HG03175 (cell line): Measurements from ENCODE around the gene ZNF646.
"Not testable (repeated sequence)": the region's sequence is repeated elsewhere in the genome, so short reads cannot be mapped to it uniquely, and the experiment has no call there.

ENCODE experiments used
- ATAC-seq: cut with Tn5 transposase; IDR thresholded peaks from one replicate; pipeline ENCODE4 v1.9.1; 2021; ENCODE audit warnings: mild to moderate bottlenecking, moderate library complexity; ENCODE audit not compliant: unreplicated experiment

Gene ZNF646

GRCh38 chr16:31084584-31085302 is 10.5 kb downstream of the ZNF646 start:
- ATAC-seq, result no peak

DNA sequence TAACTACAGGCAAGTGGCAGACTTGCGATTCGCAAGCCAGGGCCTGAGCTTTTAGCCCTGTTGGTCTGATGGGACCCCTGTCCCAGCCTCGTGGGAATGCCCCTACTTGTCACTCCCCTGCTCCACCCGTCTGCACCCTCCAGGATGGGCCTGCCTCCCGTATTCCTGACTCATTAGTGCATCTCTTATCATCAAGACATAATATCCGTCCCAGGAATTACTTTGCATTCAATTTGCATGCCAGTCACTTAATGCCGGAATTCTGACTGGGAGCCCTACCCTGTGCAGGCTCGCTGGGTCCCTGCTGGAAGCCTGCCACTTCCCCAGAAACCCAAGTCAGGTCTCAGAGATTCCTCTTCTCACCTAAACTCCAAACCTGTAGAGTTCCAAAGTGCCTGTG is 11.2 kb downstream of the ZNF646 start:
- no peak for ATAC-seq

GRCh38 chr16:31085873-31086628 is 11.8 kb downstream of the ZNF646 start:
- ATAC-seq, result no peak

DNA sequence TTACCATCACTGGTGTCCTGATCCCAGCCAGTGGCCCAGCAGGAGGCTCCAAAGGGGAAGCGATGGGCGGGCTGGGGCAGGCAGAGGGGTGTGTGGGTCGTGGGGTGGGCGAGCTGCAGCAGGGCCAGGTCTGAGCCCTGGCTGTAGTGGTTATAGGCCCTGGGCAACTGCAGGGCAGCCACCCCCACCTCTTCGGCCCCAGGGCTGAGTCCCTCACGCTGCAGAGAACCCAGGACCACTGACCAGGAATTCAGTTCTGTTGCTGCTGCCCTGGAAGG is 12.3 kb downstream of the ZNF646 start:
- ATAC-seq, result no peak

GRCh38 chr16:31087481-31087880 is 13.3 kb downstream of the ZNF646 start:
- no peak for ATAC-seq

- ATAC-seq, result no peak
Measured at GRCh38 chr16:31087971-31088370, 13.7 kb downstream of the ZNF646 start.

DNA sequence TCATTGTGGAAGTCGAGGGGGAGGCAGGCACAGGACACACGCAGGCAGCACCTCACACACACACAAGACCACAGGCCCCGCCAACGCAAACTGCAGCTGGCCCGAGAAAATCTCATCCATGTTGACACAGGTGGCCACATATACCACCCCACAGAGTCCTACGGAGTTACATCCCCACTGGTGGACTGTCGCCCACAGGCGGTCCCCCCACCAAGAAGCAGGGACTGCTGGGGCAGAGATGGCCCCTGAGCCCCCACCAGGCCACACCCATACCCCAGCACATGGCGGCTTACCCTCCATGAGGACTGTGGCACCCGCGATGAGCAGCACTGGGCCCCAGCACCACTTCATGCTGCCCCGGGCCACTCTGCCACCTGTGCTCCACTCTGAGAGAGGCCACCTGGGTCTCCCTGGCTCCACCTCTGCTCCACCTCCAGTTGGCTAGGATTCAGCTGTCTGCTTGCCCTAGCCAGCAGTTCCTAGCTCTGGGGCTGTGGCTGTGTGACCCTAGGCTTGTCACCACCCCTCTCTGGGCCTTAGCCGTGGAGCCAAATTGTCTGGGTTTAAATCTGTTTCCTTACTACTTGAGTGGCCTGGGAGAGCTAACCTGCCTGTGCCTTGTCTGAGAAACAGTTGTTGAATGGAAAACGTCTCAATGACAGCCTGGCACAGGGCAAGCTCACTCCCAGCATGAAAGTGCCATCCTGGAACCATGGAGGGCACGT is 14.4 kb downstream of the ZNF646 start, which contains the start of gene PRSS53:
Gene PRSS53, minus strand, starts transcription at position 485 of the 725 bp plus-strand sequence. Its CDS starts 134 bp downstream, at position 351.
- ATAC-seq, result no peak

DNA sequence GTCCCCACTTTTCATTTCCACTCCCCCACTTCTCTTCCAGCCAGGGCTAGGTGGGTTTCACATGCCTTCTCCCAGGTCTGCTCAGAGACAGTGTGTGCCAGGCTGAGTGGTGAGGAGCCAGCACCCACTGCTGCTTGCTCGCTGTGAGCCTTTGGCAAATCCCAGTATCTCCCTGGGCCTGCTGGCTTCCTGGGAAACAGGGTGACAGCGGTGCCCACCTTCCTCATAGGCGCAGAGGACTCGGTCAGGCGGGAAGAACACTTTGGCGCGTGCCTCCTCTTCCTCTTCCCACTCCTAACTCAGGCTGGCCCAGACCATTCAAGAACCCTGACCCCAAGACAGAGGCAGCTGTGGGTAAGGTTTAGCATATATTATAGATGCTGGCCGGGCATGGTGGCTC is 15.0 kb downstream of the ZNF646 start:
- ATAC-seq, result no peak

DNA sequence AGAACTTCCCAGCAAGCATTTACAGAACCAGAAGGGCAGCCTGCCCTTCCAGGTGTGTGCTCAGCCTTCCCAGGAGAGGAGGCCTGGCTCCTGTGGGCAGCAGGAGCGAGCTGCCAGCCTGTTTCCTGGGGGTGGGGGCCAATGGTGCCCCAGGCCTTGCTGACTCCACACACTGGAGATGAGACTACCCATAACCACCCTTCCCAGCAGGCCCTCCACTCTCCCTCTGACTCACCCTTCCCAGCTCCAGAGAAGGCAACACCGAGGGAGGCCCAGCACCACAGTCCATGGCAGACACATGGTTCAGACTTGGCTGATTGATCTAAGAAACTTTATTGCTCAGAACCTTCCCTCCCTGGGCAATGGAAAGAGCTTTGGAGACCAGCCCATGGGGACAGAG is 16.3 kb downstream of the ZNF646 start:
- ATAC-seq, result no peak

- ATAC-seq, result no peak
Measured at GRCh38 chr16:31092330-31092729, 18.1 kb downstream of the ZNF646 start.

- ATAC-seq, result no peak
Measured at GRCh38 chr16:31093132-31093703, 19.0 kb downstream of the ZNF646 start.

DNA sequence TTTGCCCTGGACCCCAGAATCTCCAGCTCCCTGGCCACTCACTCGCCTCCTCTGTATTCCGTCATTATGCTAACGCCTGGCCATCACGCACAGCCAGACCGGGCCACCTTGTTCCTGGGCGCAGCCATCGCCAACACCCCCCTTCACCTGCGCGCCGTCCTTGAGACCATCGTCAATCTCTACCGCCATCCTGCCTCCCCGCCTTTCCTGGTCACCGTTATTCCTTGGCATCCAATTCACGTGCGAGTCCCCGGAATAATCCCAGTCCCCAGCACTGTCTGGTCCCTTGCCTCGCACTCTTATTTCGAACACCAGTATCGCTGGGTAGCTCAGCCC is 19.8 kb downstream of the ZNF646 start:
- peak; percentile 9 for ATAC-seq

DNA sequence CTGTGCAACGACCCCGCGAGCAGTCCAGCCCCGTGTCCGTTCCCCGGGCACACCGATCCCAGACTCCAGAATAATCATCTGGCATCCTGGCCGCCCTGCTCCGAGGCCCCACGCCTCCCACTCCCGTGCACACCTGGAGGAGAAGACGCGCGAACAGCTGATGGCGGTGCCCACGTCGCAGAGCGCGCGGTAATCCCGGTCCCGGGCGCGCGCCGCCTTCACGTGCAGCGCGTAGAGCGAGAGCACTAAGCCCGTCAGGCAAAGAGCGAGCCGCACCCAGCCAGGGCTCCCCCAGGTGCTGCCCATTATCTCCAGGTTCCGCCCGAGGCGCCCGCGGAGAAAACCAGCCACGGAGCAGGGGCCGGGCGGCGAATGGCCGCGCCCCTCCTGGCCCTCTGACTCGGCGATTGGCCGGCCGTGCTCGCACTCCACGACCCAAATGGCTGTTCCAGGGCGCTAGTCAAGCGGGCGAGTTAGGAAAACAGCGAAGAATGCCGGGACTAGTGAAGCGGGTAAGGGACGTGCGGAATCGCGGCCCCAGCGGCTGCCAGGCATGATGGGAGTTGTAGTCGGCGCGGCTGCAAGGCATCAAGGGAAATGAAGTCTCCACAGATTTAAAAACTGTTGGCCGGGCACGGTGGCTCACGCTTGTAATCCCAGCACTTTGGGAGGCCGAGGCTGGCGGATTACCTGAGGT is 20.4 kb downstream of the ZNF646 start, which contains the start of gene VKORC1:
Gene VKORC1, minus strand, starts transcription at position 374 of the 697 bp plus-strand sequence. Its CDS starts 68 bp downstream, at position 306.
- peak; percentile 82 for ATAC-seq

GRCh38 chr16:31099860-31100638 is 25.8 kb downstream of the ZNF646 start:
- ATAC-seq, result no peak

- not testable (repeated sequence) for ATAC-seq
Measured at GRCh38 chr16:31100876-31101641, 26.8 kb downstream of the ZNF646 start.

DNA sequence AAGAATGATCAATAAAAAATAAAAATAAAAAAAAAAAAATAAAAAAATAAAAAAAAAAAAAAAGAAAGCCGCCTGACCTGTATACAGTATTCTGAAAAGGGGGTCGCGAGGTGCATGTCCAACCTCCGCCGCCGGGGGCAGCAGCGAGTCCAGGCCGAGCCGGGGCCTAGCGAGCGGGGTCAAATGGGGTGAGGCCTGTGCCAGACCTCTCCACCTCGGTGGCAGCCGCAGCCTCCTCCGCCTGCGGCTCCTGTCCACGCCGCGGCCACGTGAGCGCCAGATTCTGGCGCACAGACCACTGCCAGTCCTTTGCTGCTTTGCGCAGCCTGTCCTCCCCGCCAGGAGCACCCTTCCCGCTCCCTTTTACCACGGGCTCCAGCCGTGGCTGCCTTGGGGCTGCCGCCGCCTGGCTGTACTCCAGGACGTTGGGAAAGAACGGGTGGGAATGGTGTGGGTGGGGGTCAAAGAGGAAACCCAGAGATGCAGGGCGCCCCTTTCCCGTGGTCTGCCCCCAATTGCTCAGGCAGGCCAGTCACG is 31.5 kb downstream of the ZNF646 start:
- peak; percentile 44 for ATAC-seq

- ATAC-seq, result no peak
Measured at GRCh38 chr16:31106509-31107464, 32.6 kb downstream of the ZNF646 start.

GRCh38 chr16:31107465-31107867 is 33.2 kb downstream of the ZNF646 start:
- peak; percentile 48 for ATAC-seq
